GM21367 (cell line): ENCODE results near the gene ZBTB17.
"Not testable (repeated sequence)": the region's sequence is repeated elsewhere in the genome, so short reads cannot be mapped to it uniquely, and the experiment has no call there.

Experiments used
- ATAC-seq: cut with Tn5 transposase; IDR thresholded peaks from one replicate; pipeline ENCODE4 v1.9.1; 2021; ENCODE audit not compliant: unreplicated experiment

Gene ZBTB17

GRCh38 chr1:15975805-15976680, at the start of gene ZBTB17:
Gene ZBTB17 (minus strand): TSS chr1:15976101. CDS start chr1:15948495, 27,606 bp downstream.
- ATAC-seq = peak; percentile 60

- ATAC-seq = no peak
Measured at GRCh38 chr1:16023050-16023653, 47.3 kb upstream of the ZBTB17 start.

GRCh38 chr1:16022393-16022792, 46.5 kb upstream of the ZBTB17 start:
- ATAC-seq = no peak

GRCh38 chr1:16021681-16022080, 45.8 kb upstream of the ZBTB17 start, which contains the start of gene CLCNKA:
Gene CLCNKA (plus strand): TSS chr1:16022036. CDS start chr1:16022620, 584 bp downstream.
- ATAC-seq = no peak

GRCh38 chr1:16020878-16021277, 45.0 kb upstream of the ZBTB17 start:
- ATAC-seq = not testable (repeated sequence)

GRCh38 chr1:16020325-16020724, 44.4 kb upstream of the ZBTB17 start:
- no peak for ATAC-seq

- no peak for ATAC-seq
Measured at GRCh38 chr1:16019644-16020277, 43.9 kb upstream of the ZBTB17 start.

- ATAC-seq = no peak
Measured at GRCh38 chr1:16018749-16019643, 43.1 kb upstream of the ZBTB17 start.

- no peak for ATAC-seq
Measured at GRCh38 chr1:16018308-16018707, 42.4 kb upstream of the ZBTB17 start.

GRCh38 chr1:16017461-16018303, 41.8 kb upstream of the ZBTB17 start, which contains the start of gene HSPB7:
Gene HSPB7 (minus strand): TSS chr1:16018043. CDS start chr1:16017963, 80 bp downstream.
- no peak for ATAC-seq

GRCh38 chr1:16017076-16017460, 41.2 kb upstream of the ZBTB17 start:
- ATAC-seq = no peak

GRCh38 chr1:16015960-16016901, 40.3 kb upstream of the ZBTB17 start:
- ATAC-seq = no peak

GRCh38 chr1:16015491-16015890, 39.6 kb upstream of the ZBTB17 start:
- ATAC-seq = no peak

GRCh38 chr1:16014509-16015482, 38.9 kb upstream of the ZBTB17 start:
- ATAC-seq = no peak

GRCh38 chr1:16013908-16014258, 38.0 kb upstream of the ZBTB17 start:
- ATAC-seq = no peak

GRCh38 chr1:16013220-16013907, 37.5 kb upstream of the ZBTB17 start:
- no peak for ATAC-seq
